ENCODE measurements around the gene CAMK1D.

The CAMK1D gene

DNA sequence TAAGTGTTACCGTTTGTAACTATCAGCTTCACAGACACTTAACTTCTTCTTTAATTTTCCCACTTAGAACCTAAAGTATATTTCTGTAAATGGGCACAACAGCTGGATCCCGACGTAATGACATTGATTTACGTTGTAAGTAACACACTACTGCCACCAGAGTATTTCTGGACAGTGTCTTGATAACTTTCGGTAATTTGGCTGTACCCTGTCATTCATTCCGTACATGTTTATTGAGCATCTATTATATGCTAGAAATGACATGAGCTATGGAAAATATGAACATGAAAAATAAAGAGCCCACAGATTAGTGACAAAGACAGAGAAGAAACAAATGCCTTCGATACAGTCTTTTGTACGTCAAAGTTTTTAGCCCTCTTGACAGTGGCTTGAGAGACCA is 360.8 kb downstream of the CAMK1D start:
- no peak for TF ChIP-seq EZH2 (IDR thresholded peaks at IDR 0.05; ENCODE audit: borderline replicate concordance, low read depth, low read length, severe bottlenecking)
- TF ChIP-seq, protein P1, sequence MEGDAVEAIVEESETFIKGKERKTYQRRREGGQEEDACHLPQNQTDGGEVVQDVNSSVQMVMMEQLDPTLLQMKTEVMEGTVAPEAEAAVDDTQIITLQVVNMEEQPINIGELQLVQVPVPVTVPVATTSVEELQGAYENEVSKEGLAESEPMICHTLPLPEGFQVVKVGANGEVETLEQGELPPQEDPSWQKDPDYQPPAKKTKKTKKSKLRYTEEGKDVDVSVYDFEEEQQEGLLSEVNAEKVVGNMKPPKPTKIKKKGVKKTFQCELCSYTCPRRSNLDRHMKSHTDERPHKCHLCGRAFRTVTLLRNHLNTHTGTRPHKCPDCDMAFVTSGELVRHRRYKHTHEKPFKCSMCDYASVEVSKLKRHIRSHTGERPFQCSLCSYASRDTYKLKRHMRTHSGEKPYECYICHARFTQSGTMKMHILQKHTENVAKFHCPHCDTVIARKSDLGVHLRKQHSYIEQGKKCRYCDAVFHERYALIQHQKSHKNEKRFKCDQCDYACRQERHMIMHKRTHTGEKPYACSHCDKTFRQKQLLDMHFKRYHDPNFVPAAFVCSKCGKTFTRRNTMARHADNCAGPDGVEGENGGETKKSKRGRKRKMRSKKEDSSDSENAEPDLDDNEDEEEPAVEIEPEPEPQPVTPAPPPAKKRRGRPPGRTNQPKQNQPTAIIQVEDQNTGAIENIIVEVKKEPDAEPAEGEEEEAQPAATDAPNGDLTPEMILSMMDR (IDR thresholded peaks at IDR 0.05; ENCODE audit: borderline replicate concordance, extremely low read depth, low read length, poor library complexity, severe bottlenecking): no peak
- Histone ChIP-seq H3K4me1 (ENCODE audit: insufficient read depth, low read length) (peaks cover 22% of the 10 kb centered on the region), H3K79me2 (ENCODE audit: insufficient read depth, low read length) (no peaks in the 10 kb centered on the region), H4K20me1 (ENCODE audit: insufficient read depth, low read length) (no peaks in the 10 kb centered on the region), H3K4me2 (ENCODE audit: insufficient read depth, low read length) (no peak overlapping the region), H3K9me3 (ENCODE audit: insufficient read depth, low read length, severe bottlenecking) (no peaks in the 10 kb centered on the region), H2AFZ (ENCODE audit: low read depth, low read length) (no peak overlapping the region), H3K36me3 (ENCODE audit: insufficient read depth, low read length) (no peaks in the 10 kb centered on the region), H3K27ac (ENCODE audit: low read length) (0 out of 2 replicates have a peak overlapping the region, but pooled peaks have one; percentile 42), H3K4me3 (ENCODE audit: low read depth in 1 of 2, low read length in 2 of 2) (no peak overlapping the region), H3K9ac (ENCODE audit: low read depth, low read length) (no peak overlapping the region), H3K27me3 (ENCODE audit: insufficient read depth, low read length, poor library complexity) (no peaks in the 10 kb centered on the region)
- DNase-seq (no peak), ATAC-seq (ENCODE audit: insufficient read depth, low read depth) (no peak)

DNA sequence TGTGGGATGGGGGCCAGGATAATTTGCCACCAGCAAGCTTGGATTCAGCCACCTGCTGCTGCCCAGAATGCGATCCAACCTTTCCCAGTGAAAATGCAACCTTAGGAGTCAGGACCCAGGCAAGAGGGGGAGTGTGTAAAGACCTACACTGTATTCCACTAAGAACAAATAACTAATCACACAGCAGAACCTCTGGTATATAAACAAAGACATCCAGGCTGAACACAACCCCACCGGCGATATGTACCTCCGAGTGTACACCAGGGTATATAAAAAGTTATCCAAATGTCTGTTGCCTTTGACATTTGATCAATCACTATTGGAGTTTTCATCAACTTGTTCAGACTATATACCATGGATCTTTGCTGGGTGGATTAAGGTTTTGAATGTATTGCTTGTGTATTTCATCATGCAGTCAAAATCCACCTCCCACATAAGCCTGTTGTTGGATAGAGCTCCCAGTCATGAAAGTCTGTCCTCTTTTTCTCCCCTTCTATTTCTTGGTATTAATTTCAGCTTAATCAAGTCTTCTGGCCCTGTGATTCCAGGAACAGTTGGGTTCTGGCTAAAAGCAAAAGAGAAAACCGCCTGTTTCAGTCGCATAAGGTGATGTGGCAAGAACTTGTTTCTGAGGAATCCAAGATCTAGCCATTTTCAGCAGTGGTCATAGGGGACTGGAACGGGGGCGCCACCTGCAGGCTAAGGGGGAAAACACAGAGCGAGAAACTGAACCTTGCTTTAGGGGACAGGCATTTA is 361.4 kb downstream of the CAMK1D start:
- TF ChIP-seq EZH2 (IDR thresholded peaks at IDR 0.05; ENCODE audit: borderline replicate concordance, low read depth, low read length, severe bottlenecking): no peak
- TF ChIP-seq, protein P1 (IDR thresholded peaks at IDR 0.05; ENCODE audit: borderline replicate concordance, extremely low read depth, low read length, poor library complexity, severe bottlenecking): peak; percentile 99
- Histone ChIP-seq H3K4me1 (ENCODE audit: insufficient read depth, low read length) (peaks cover 22% of the 10 kb centered on the region), H3K4me2 (ENCODE audit: insufficient read depth, low read length) (peak overlapping the region; percentile 9; the same call in 1 of the 2 replicates), H3K79me2 (ENCODE audit: insufficient read depth, low read length) (no peaks in the 10 kb centered on the region), H2AFZ (ENCODE audit: low read depth, low read length) (peak overlapping the region; percentile 36), H3K27me3 (ENCODE audit: insufficient read depth, low read length, poor library complexity) (no peaks in the 10 kb centered on the region), H4K20me1 (ENCODE audit: insufficient read depth, low read length) (no peaks in the 10 kb centered on the region), H3K36me3 (ENCODE audit: insufficient read depth, low read length) (no peaks in the 10 kb centered on the region), H3K9me3 (ENCODE audit: insufficient read depth, low read length, severe bottlenecking) (no peaks in the 10 kb centered on the region), H3K9ac (ENCODE audit: low read depth, low read length) (no peak overlapping the region; the same call in 1 of the 2 replicates), H3K27ac (ENCODE audit: low read length) (peak overlapping the region; percentile 42), H3K4me3 (ENCODE audit: low read depth in 1 of 2, low read length in 2 of 2) (no peak overlapping the region)
- ATAC-seq (ENCODE audit: insufficient read depth, low read depth): peak; percentile 89
- peak; percentile 82 for DNase-seq

DNA sequence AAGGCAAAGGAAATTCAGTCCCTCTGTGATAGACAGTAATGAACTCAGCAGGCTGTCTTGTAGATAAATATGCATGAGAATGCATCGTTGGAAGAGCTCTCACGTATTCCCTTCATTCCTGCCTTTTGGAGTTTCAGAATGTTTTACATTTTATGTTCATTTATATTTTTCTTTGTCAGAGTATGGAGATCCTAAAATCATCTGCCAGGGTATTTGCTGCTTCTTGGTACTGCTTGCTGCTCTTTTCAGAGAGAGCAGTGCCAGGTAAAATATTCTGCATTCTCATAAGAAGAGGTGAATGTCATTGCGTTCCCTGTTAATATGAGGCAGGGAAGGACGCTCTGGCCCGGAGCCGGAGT is 362.0 kb downstream of the CAMK1D start:
- no peaks in the 10 kb centered on the region for H3K9me3 ChIP-seq (ENCODE audit: insufficient read depth, low read length, severe bottlenecking)
- DNase-seq (no peak), ATAC-seq (ENCODE audit: insufficient read depth, low read depth) (no peak)
- H3K4me2 ChIP-seq (ENCODE audit: insufficient read depth, low read length): no peak overlapping the region
- H4K20me1 ChIP-seq (ENCODE audit: insufficient read depth, low read length): no peaks in the 10 kb centered on the region
- no peak overlapping the region for H3K27ac ChIP-seq (ENCODE audit: low read length)
- H3K4me3 ChIP-seq (ENCODE audit: low read depth in 1 of 2, low read length in 2 of 2): no peak overlapping the region
- no peaks in the 10 kb centered on the region for H3K79me2 ChIP-seq (ENCODE audit: insufficient read depth, low read length)
- H3K4me1 ChIP-seq (ENCODE audit: insufficient read depth, low read length): peaks cover 22% of the 10 kb centered on the region
- H3K36me3 ChIP-seq (ENCODE audit: insufficient read depth, low read length): no peaks in the 10 kb centered on the region
- H3K27me3 ChIP-seq (ENCODE audit: insufficient read depth, low read length, poor library complexity): no peaks in the 10 kb centered on the region
- H3K9ac ChIP-seq (ENCODE audit: low read depth, low read length): no peak overlapping the region
- no peak for TF ChIP-seq EZH2 (IDR thresholded peaks at IDR 0.05; ENCODE audit: borderline replicate concordance, low read depth, low read length, severe bottlenecking)
- TF ChIP-seq, protein P1 (IDR thresholded peaks at IDR 0.05; ENCODE audit: borderline replicate concordance, extremely low read depth, low read length, poor library complexity, severe bottlenecking): no peak
- no peak overlapping the region for H2AFZ ChIP-seq (ENCODE audit: low read depth, low read length)

Data from DND-41 (cell line).